CD4-positive, alpha-beta T cell treated with Interleukin-6 for 4 hours (primary cell): ENCODE data around the gene RSPH1.
A peak's percentile ranks its signal among the peaks of the same experiment; 100 is the strongest.

ENCODE experiments used
- DNase-seq: peaks from one replicate; pipeline ENCODE4 v3.0.0-alpha.2; 2020; ENCODE audit warnings: mixed read lengths

Gene RSPH1

GRCh38 chr21:42496120-42496838, at the start of gene RSPH1:
Gene RSPH1, minus strand, starts transcription at chr21:42496224. Its CDS starts 38 bp downstream, at chr21:42496186.
- peak; percentile 100 for DNase-seq

- no peak for DNase-seq
These were observed 49.7 kb upstream of the RSPH1 start for GRCh38 chr21:42545745-42546144.

GRCh38 chr21:42545317-42545716, 49.3 kb upstream of the RSPH1 start:
- DNase-seq, result no peak

- DNase-seq, result no peak
These were observed 48.5 kb upstream of the RSPH1 start for GRCh38 chr21:42544544-42544943.

GRCh38 chr21:42543106-42543847, 47.3 kb upstream of the RSPH1 start:
- no peak for DNase-seq

GRCh38 chr21:42542596-42542995, 46.6 kb upstream of the RSPH1 start:
- DNase-seq, result no peak

GRCh38 chr21:42542196-42542595, 46.2 kb upstream of the RSPH1 start:
- DNase-seq, result no peak

GRCh38 chr21:42541618-42542017, 45.6 kb upstream of the RSPH1 start:
- no peak for DNase-seq

GRCh38 chr21:42541174-42541573, 45.1 kb upstream of the RSPH1 start:
- DNase-seq, result no peak

- no peak for DNase-seq
These were observed 44.4 kb upstream of the RSPH1 start for GRCh38 chr21:42540396-42540795.

GRCh38 chr21:42539931-42540343, 43.9 kb upstream of the RSPH1 start:
- DNase-seq, result no peak

- no peak for DNase-seq
These were observed 43.3 kb upstream of the RSPH1 start for GRCh38 chr21:42539342-42539741.

- no peak for DNase-seq
These were observed 42.7 kb upstream of the RSPH1 start for GRCh38 chr21:42538479-42539275.

GRCh38 chr21:42537106-42537742, 41.2 kb upstream of the RSPH1 start:
- DNase-seq, result peak; percentile 26

GRCh38 chr21:42536601-42537000, 40.6 kb upstream of the RSPH1 start:
- DNase-seq, result no peak

GRCh38 chr21:42535602-42536171, 39.7 kb upstream of the RSPH1 start:
- no peak for DNase-seq

GRCh38 chr21:42534421-42535378, 38.7 kb upstream of the RSPH1 start:
- peak; percentile 9 for DNase-seq

GRCh38 chr21:42533963-42534355, 37.9 kb upstream of the RSPH1 start:
- DNase-seq, result no peak

GRCh38 chr21:42533306-42533962, 37.4 kb upstream of the RSPH1 start:
- DNase-seq, result no peak

- DNase-seq, result no peak
These were observed 36.6 kb upstream of the RSPH1 start for GRCh38 chr21:42532466-42533181.
